ENCODE measurements around the gene MACROD2.

The MACROD2 gene

GRCh38 chr20:14724036-14724435 is 728.7 kb downstream of the MACROD2 start:
- DNase-seq (ENCODE audit: extremely low spot score) = no peak
- ChIA-PET CTCF (no interaction called here), POLR2A (no interaction called here)
- no peak for TF ChIP-seq CTCF (IDR thresholded peaks at IDR 0.05; ENCODE audit: control extremely low read depth, extremely low read depth, low read depth, missing control alignments)

GRCh38 chr20:14724468-14724867 is 729.2 kb downstream of the MACROD2 start:
- CTCF ChIA-PET = no interaction called here
- DNase-seq (ENCODE audit: extremely low spot score) = no peak
- POLR2A ChIA-PET = no interaction called here

GRCh38 chr20:14726591-14726990 is 731.3 kb downstream of the MACROD2 start:
- POLR2A ChIA-PET = no interaction called here
- no peak for TF ChIP-seq CTCF (IDR thresholded peaks at IDR 0.05; ENCODE audit: control extremely low read depth, extremely low read depth, low read depth, missing control alignments)

More at GRCh38 chr20:14724468-14724867, 729.2 kb downstream of the MACROD2 start:
- no peak for TF ChIP-seq CTCF (IDR thresholded peaks at IDR 0.05; ENCODE audit: control extremely low read depth, extremely low read depth, low read depth, missing control alignments)

GRCh38 chr20:14727485-14728150 is 732.3 kb downstream of the MACROD2 start:
- ChIA-PET POLR2A (no interaction called here), CTCF (no interaction called here)
- DNase-seq (ENCODE audit: extremely low spot score) = no peak
- TF ChIP-seq CTCF (IDR thresholded peaks at IDR 0.05; ENCODE audit: control extremely low read depth, extremely low read depth, low read depth, missing control alignments) = no peak

More at GRCh38 chr20:14726591-14726990, 731.3 kb downstream of the MACROD2 start:
- CTCF ChIA-PET = interaction anchor here (1.1 to 1.6 kb wide), 2 partner anchors 11 to 21 kb away, joined by 3 read pairs; no protein-coding TSS in a partner anchor
- no peak for DNase-seq (ENCODE audit: extremely low spot score)

- no peak for TF ChIP-seq CTCF (IDR thresholded peaks at IDR 0.05; ENCODE audit: control extremely low read depth, extremely low read depth, low read depth, missing control alignments)
- DNase-seq (ENCODE audit: extremely low spot score) = no peak
- CTCF ChIA-PET = no interaction called here
- POLR2A ChIA-PET = no interaction called here
Observed at GRCh38 chr20:14729390-14729789, 734.1 kb downstream of the MACROD2 start.

- DNase-seq (ENCODE audit: extremely low spot score) = no peak
- ChIA-PET POLR2A (no interaction called here), CTCF (no interaction called here)
- TF ChIP-seq CTCF (IDR thresholded peaks at IDR 0.05; ENCODE audit: control extremely low read depth, extremely low read depth, low read depth, missing control alignments) = no peak
Observed at GRCh38 chr20:14732343-14732742, 737.0 kb downstream of the MACROD2 start.
